Cardiac fibroblast (primary cell): ENCODE measurements around the gene PTH2R.

Experiments used
- DNase-seq, 2 donors: peaks; one replicate each; pipeline versions ENCODE4 v3.0.0 to v3.0.0-alpha.2; 2010; ENCODE audit warnings: low read depth in 2 of 2
- H3K4me3 ChIP-seq, 2 donors: replicated peaks in 1 of 2; 1 replicate in 1 of 2; 2 replicates in 1 of 2; pipeline ENCODE4 v1.5.1; 2011; ENCODE audit warnings: low read depth in 2 of 2, low read length in 2 of 2, mild to moderate bottlenecking in 2 of 2, moderate library complexity in 1 of 2
- CTCF ChIP-seq: IDR thresholded peaks from one replicate; pipeline ENCODE4 v1.5.1; 2011; ENCODE audit warnings: low read depth, mild to moderate bottlenecking, low read length, inconsistent platforms

PTH2R gene

GRCh38 chr2:208485390-208485789 is 78.8 kb downstream of the PTH2R start:
- H3K4me3 ChIP-seq: no peak overlapping the region
- no peak for DNase-seq
- TF ChIP-seq CTCF: no peak

- no peak for TF ChIP-seq CTCF
- H3K4me3 ChIP-seq: no peak overlapping the region
- DNase-seq: no peak
Observed at GRCh38 chr2:208488686-208489564, 82.3 kb downstream of the PTH2R start.

GRCh38 chr2:208489687-208490086 is 83.1 kb downstream of the PTH2R start:
- no peak for TF ChIP-seq CTCF
- no peak for DNase-seq
- H3K4me3 ChIP-seq: no peak overlapping the region

GRCh38 chr2:208490492-208490891 is 83.9 kb downstream of the PTH2R start:
- no peak for TF ChIP-seq CTCF
- no peak overlapping the region for H3K4me3 ChIP-seq
- no peak for DNase-seq

GRCh38 chr2:208491641-208492040 is 85.0 kb downstream of the PTH2R start:
- DNase-seq: no peak
- no peak overlapping the region for H3K4me3 ChIP-seq
- TF ChIP-seq CTCF: no peak

- no peak for DNase-seq
- TF ChIP-seq CTCF: no peak
- H3K4me3 ChIP-seq: no peak overlapping the region
Observed at GRCh38 chr2:208492069-208492468, 85.5 kb downstream of the PTH2R start.
